Prostate gland (tissue), 2 donors: ENCODE data around the gene C1QTNF7. TPM values are rescaled to one million over a fixed set of nuclear protein-coding genes. Genes with fewer than 3 reads are reported as not detected.

ENCODE experiments used
- DNase-seq: peaks from one replicate; pipeline ENCODE4 v3.0.0-alpha.2; 2019; ENCODE audit warnings: low spot score
- H3K27ac ChIP-seq, 2 donors: fragments of 200-600 bp; sonication (generic); 2 replicates each; pipeline ENCODE4 v1.5.1; 2017 to 2019
- H3K27me3 ChIP-seq: fragments of 200-600 bp; sonication (generic); replicated peaks from 2 replicates; pipeline ENCODE4 v1.5.1; 2019; ENCODE audit not compliant: insufficient read depth
- H3K36me3 ChIP-seq, 2 donors: fragments of 200-600 bp; sonication (generic); 1 replicate in 1 of 2; 2 replicates in 1 of 2; pipeline versions ENCODE4 v1.5.1 to v1.8.1; 2017 to 2019
- H3K4me1 ChIP-seq: fragments of 200-600 bp; sonication (generic); replicated peaks from 2 replicates; pipeline ENCODE4 v1.5.1; 2019
- H3K4me3 ChIP-seq, 2 donors: fragments of 200-600 bp; sonication (generic); 2 replicates each; pipeline ENCODE4 v1.5.1; 2017 to 2019
- H3K9me3 ChIP-seq: fragments of 200-600 bp; sonication (generic); 2 replicates; pipeline ENCODE4 v1.5.1; 2017
- POLR2A ChIP-seq: fragments of 450-650 bp; IDR thresholded peaks from one replicate; pipeline ENCODE4 v1.6.1; 2016; ENCODE audit warnings: antibody characterized with exemption, mild to moderate bottlenecking
- POLR2AphosphoS5 ChIP-seq: sonication (generic); formaldehyde crosslinking; IDR thresholded peaks from one replicate; pipeline ENCODE4 v1.6.1; 2017; ENCODE audit warnings: antibody characterized with exemption
- WGBS: methylation state at CpG from one replicate; pipeline ENCODE4 v1.1.5; 2018; 5-methylcytosine and 5-hydroxymethylcytosine counted together
- intact Hi-C: fragments of 100-400 bp; cut with DNase I; formaldehyde crosslinking; loops from one replicate; pipeline ENCODE4 v1.14.2; 2022
- total RNA-seq, 2 donors: library from RNA; depleted of rRNA; stranded (reverse); fragments of >200 nt; gene quantifications; one replicate each; pipeline ENCODE4 v1.1.0, GENCODE V29; 2016
- TF ChIP-seq, protein P1 (sequence below), 4 experiments: fragments of 200-600 bp in 2 of 4; fragments of 450-650 bp in 2 of 4; sonication (generic) in 2 of 4; IDR thresholded peaks; 1 replicate in 3 of 4; 2 replicates in 1 of 4; pipeline ENCODE4 v1.5.1; 2016 to 2019; ENCODE audit warnings: antibody characterized with exemption in 4 of 4, mild to moderate bottlenecking in 2 of 4, moderate library complexity in 2 of 4

The C1QTNF7 gene
- total RNA-seq, 2 donors from 2014 or later: 4.6 to 6.0 TPM

DNA sequence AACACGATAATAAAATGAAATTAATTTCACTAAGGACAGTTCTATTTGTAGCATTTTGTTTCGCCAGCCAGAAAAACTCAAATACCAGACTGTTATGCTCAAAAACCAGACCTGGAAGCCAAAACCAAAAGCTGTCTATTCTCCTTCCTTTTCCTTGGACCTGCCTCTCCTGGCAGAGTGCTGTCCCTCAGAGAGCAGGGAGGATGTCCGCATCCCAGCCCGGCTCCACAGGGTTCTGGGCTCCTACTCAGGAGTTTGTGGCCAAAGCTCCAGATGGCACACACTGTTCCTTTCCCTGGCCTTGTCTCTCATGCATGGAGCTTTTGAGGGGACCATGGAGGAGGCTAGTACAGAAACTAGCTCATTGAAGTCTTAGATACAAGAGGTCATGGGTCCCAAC, 41.9 kb upstream of the C1QTNF7 start:
- TF ChIP-seq POLR2A (no peak), POLR2AphosphoS5 (no peak)
- TF ChIP-seq, protein P1, sequence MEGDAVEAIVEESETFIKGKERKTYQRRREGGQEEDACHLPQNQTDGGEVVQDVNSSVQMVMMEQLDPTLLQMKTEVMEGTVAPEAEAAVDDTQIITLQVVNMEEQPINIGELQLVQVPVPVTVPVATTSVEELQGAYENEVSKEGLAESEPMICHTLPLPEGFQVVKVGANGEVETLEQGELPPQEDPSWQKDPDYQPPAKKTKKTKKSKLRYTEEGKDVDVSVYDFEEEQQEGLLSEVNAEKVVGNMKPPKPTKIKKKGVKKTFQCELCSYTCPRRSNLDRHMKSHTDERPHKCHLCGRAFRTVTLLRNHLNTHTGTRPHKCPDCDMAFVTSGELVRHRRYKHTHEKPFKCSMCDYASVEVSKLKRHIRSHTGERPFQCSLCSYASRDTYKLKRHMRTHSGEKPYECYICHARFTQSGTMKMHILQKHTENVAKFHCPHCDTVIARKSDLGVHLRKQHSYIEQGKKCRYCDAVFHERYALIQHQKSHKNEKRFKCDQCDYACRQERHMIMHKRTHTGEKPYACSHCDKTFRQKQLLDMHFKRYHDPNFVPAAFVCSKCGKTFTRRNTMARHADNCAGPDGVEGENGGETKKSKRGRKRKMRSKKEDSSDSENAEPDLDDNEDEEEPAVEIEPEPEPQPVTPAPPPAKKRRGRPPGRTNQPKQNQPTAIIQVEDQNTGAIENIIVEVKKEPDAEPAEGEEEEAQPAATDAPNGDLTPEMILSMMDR (IDR thresholded peaks at IDR 0.05): no peak
- Histone ChIP-seq H3K27ac (no peak overlapping the region), H3K36me3 (no peaks in the 10 kb centered on the region), H3K4me3 (no peak overlapping the region), H3K9me3 (no peaks in the 10 kb centered on the region), H3K27me3 (no peaks in the 10 kb centered on the region), H3K4me1 (no peaks in the 10 kb centered on the region)
- 60% methylated on average over 4 of the region's 4 CpGs for WGBS
- no peak for DNase-seq
- intact Hi-C loops: no loop called here

- H3K27me3 ChIP-seq: no peaks in the 10 kb centered on the region
- no peak for DNase-seq
- H3K27ac ChIP-seq: no peak overlapping the region
- WGBS: 67% methylated on average over 3 of the region's 3 CpGs
- intact Hi-C loops: loop anchor here (10.0 kb wide), 1 partner anchor 264 kb away; the partner anchor contains the start of gene FBXL5
- no peaks in the 10 kb centered on the region for H3K36me3 ChIP-seq
- TF ChIP-seq, protein P1 (IDR thresholded peaks at IDR 0.05): no peak
- TF ChIP-seq POLR2AphosphoS5 (no peak), POLR2A (no peak)
- no peaks in the 10 kb centered on the region for H3K4me1 ChIP-seq
- no peak overlapping the region for H3K4me3 ChIP-seq
- H3K9me3 ChIP-seq: no peaks in the 10 kb centered on the region
Measured at GRCh38 chr4:15390494-15390893, 37.3 kb upstream of the C1QTNF7 start.

DNA sequence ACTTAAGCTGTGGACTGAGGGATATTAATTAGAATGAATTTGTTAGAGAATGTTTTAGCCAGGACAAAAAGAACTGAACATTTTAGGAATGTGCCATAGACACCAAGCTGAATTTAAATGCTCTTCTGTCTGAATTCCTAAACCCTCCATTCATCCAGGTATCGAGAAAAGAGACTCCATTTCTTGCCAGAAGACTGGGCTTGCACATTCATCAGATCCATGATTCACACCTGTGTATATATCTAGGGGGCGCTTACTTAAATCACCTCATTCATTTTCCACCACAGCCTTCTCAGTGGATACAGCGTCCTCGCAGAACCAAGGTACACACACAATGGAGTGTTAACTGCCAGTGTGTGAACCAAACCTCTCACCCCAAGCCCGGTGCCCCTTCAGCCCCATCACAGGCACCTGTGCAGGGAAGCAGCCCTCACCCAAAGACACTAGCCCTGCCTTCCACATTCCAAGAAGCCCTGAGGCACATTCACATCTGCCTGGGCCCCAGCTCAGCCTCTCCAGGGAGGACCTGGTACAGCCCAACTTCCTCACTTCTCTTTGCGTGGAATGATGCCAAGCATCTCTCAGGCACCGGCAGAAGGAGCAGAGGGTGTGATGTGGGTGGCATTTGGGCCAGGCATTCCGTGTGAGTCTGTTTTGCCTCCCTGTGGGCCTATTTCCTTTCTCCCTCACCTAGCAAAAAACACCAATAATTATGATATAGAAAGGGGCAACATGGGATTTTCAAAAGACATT, 35.6 kb upstream of the C1QTNF7 start:
- Histone ChIP-seq H3K9me3 (no peaks in the 10 kb centered on the region), H3K4me3 (no peak overlapping the region), H3K27me3 (no peaks in the 10 kb centered on the region), H3K36me3 (no peaks in the 10 kb centered on the region), H3K4me1 (no peaks in the 10 kb centered on the region), H3K27ac (no peak overlapping the region)
- TF ChIP-seq, protein P1 (IDR thresholded peaks at IDR 0.05): no peak
- TF ChIP-seq POLR2AphosphoS5 (no peak), POLR2A (no peak)
- 58% methylated on average over 8 of the region's 8 CpGs for WGBS
- intact Hi-C loops: loop anchor here (10.0 kb wide), 1 partner anchor 263 kb away; the partner anchor contains the start of gene FBXL5
- no peak for DNase-seq

DNA sequence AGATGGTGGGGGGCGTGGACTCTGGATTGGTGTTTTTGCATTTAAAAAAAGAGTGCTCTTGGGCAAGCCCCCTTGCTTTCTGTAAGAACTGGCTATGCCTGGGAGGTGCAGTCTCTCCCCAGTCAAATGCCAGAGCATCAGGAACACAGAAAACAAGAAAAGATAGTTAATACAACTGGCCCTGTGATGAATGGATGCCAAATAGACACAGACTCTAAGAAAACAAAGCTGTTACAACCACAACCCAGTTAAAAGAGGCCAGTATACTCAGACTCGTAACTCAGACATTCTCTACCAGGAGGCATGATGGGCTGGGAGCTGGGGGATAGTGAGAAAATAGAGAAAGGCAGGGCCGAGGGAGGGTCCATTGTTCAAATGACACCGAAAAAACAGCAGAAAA, 32.5 kb upstream of the C1QTNF7 start:
- Histone ChIP-seq H3K27me3 (no peaks in the 10 kb centered on the region), H3K4me3 (no peak overlapping the region), H3K36me3 (no peaks in the 10 kb centered on the region), H3K27ac (peak overlapping the region in 1 of 2 donors; percentile 21), H3K4me1 (no peaks in the 10 kb centered on the region), H3K9me3 (no peaks in the 10 kb centered on the region)
- 59% methylated on average over 4 of the region's 4 CpGs for WGBS
- TF ChIP-seq POLR2A (no peak), POLR2AphosphoS5 (no peak)
- TF ChIP-seq, protein P1 (IDR thresholded peaks at IDR 0.05): no peak
- intact Hi-C loops: loop anchor here (5.0 to 10.0 kb wide), 4 partner anchors 53 to 259 kb away; partner anchors contain the start of gene FBXL5
- DNase-seq: no peak
